ENCODE measurements around the gene CXADR.

The CXADR gene

GRCh38 chr21:17607684-17608083 lies 94.8 kb downstream of the CXADR start:
- H3K36me3 ChIP-seq (ENCODE audit: insufficient read depth, low read length): peaks cover 70% of the 10 kb centered on the region
- H3K27ac ChIP-seq (ENCODE audit: low read depth, low read length): no peak overlapping the region
- WGBS: 100% methylated on average over 2 of the region's 2 CpGs

GRCh38 chr21:17609681-17610080 lies 96.8 kb downstream of the CXADR start:
- 100% methylated on average over 2 of the region's 2 CpGs for WGBS
- Histone ChIP-seq H3K27ac (ENCODE audit: low read depth, low read length) (no peak overlapping the region), H3K4me3 (ENCODE audit: low read length) (no peak overlapping the region), H3K27me3 (ENCODE audit: insufficient read depth, low read length) (peaks cover 9% of the 10 kb centered on the region), H3K36me3 (ENCODE audit: insufficient read depth, low read length) (peaks cover 51% of the 10 kb centered on the region), H3K9me3 (ENCODE audit: insufficient read depth, low read depth, low read length) (no peaks in the 10 kb centered on the region; the same call in 1 of the 2 replicates), H3K9ac (ENCODE audit: low read depth, low read length) (no peak overlapping the region), H3K4me1 (ENCODE audit: insufficient read depth, low read length) (peaks cover 12% of the 10 kb centered on the region; the same call in 1 of the 2 replicates)

More at GRCh38 chr21:17607684-17608083, 94.8 kb downstream of the CXADR start:
- Histone ChIP-seq H3K9ac (ENCODE audit: low read depth, low read length) (no peak overlapping the region), H3K4me1 (ENCODE audit: insufficient read depth, low read length) (peaks cover 12% of the 10 kb centered on the region; the same call in 1 of the 2 replicates), H3K27me3 (ENCODE audit: insufficient read depth, low read length) (no peaks in the 10 kb centered on the region), H3K4me3 (ENCODE audit: low read length) (no peak overlapping the region), H3K9me3 (ENCODE audit: insufficient read depth, low read depth, low read length) (no peaks in the 10 kb centered on the region; the same call in 1 of the 2 replicates)

GRCh38 chr21:17610911-17611310 lies 98.1 kb downstream of the CXADR start:
- Histone ChIP-seq H3K27ac (ENCODE audit: low read depth, low read length) (0 out of 2 replicates have a peak overlapping the region, but pooled peaks have one; percentile 10), H3K4me1 (ENCODE audit: insufficient read depth, low read length) (peaks cover 12% of the 10 kb centered on the region; the same call in 1 of the 2 replicates), H3K4me3 (ENCODE audit: low read length) (peak overlapping the region; percentile 91), H3K27me3 (ENCODE audit: insufficient read depth, low read length) (peaks cover 9% of the 10 kb centered on the region), H3K36me3 (ENCODE audit: insufficient read depth, low read length) (peaks cover 38% of the 10 kb centered on the region), H3K9me3 (ENCODE audit: insufficient read depth, low read depth, low read length) (no peaks in the 10 kb centered on the region; the same call in 1 of the 2 replicates), H3K9ac (ENCODE audit: low read depth, low read length) (peak overlapping the region; percentile 86; the same call in 1 of the 2 replicates)
- WGBS: 49% methylated on average over 8 of the region's 9 CpGs

GRCh38 chr21:17611414-17612022 lies 98.7 kb downstream of the CXADR start:
- Histone ChIP-seq H3K4me3 (ENCODE audit: low read length) (peak overlapping the region; percentile 91), H3K27ac (ENCODE audit: low read depth, low read length) (peak overlapping the region; percentile 44), H3K36me3 (ENCODE audit: insufficient read depth, low read length) (peaks cover 32% of the 10 kb centered on the region), H3K9ac (ENCODE audit: low read depth, low read length) (peak overlapping the region; percentile 86), H3K27me3 (ENCODE audit: insufficient read depth, low read length) (peaks cover 9% of the 10 kb centered on the region), H3K9me3 (ENCODE audit: insufficient read depth, low read depth, low read length) (no peaks in the 10 kb centered on the region; the same call in 1 of the 2 replicates), H3K4me1 (ENCODE audit: insufficient read depth, low read length) (peaks cover 12% of the 10 kb centered on the region; the same call in 1 of the 2 replicates)
- 1% methylated on average over 26 of the region's 26 CpGs for WGBS

GRCh38 chr21:17612023-17612564 lies 99.3 kb downstream of the CXADR start:
- Histone ChIP-seq H3K27me3 (ENCODE audit: insufficient read depth, low read length) (peaks cover 9% of the 10 kb centered on the region), H3K9me3 (ENCODE audit: insufficient read depth, low read depth, low read length) (no peaks in the 10 kb centered on the region; the same call in 1 of the 2 replicates), H3K9ac (ENCODE audit: low read depth, low read length) (peak overlapping the region; percentile 86), H3K4me1 (ENCODE audit: insufficient read depth, low read length) (peaks cover 12% of the 10 kb centered on the region; the same call in 1 of the 2 replicates), H3K27ac (ENCODE audit: low read depth, low read length) (peak overlapping the region; percentile 44), H3K36me3 (ENCODE audit: insufficient read depth, low read length) (peaks cover 26% of the 10 kb centered on the region), H3K4me3 (ENCODE audit: low read length) (peak overlapping the region; percentile 91)
- under 1% methylated on average over 50 of the region's 50 CpGs for WGBS

GRCh38 chr21:17612565-17613241 lies 99.9 kb downstream of the CXADR start, which contains the start of gene BTG3:
BTG3 (minus strand) TSS chr21:17612901; CDS start chr21:17609144, 3,757 bp downstream.
- Histone ChIP-seq H3K36me3 (ENCODE audit: insufficient read depth, low read length) (peaks cover 20% of the 10 kb centered on the region), H3K27ac (ENCODE audit: low read depth, low read length) (peak within 1 kb of the TSS; percentile 44), H3K4me3 (ENCODE audit: low read length) (peak within 1 kb of the TSS; percentile 91), H3K4me1 (ENCODE audit: insufficient read depth, low read length) (peaks cover 12% of the 10 kb centered on the region; the same call in 1 of the 2 replicates), H3K27me3 (ENCODE audit: insufficient read depth, low read length) (peaks cover 9% of the 10 kb centered on the region), H3K9ac (ENCODE audit: low read depth, low read length) (peak within 1 kb of the TSS; percentile 86), H3K9me3 (ENCODE audit: insufficient read depth, low read depth, low read length) (no peaks in the 10 kb centered on the region; the same call in 1 of the 2 replicates)
- under 1% methylated on average over 102 of the region's 102 CpGs for whole genome bisulfite sequencing

GRCh38 chr21:17613242-17613676 lies 100.4 kb downstream of the CXADR start:
- Histone ChIP-seq H3K4me3 (ENCODE audit: low read length) (peak overlapping the region; percentile 91), H3K9me3 (ENCODE audit: insufficient read depth, low read depth, low read length) (no peaks in the 10 kb centered on the region; the same call in 1 of the 2 replicates), H3K27me3 (ENCODE audit: insufficient read depth, low read length) (peaks cover 9% of the 10 kb centered on the region), H3K4me1 (ENCODE audit: insufficient read depth, low read length) (peaks cover 12% of the 10 kb centered on the region; the same call in 1 of the 2 replicates), H3K9ac (ENCODE audit: low read depth, low read length) (peak overlapping the region; percentile 86), H3K27ac (ENCODE audit: low read depth, low read length) (no peak overlapping the region), H3K36me3 (ENCODE audit: insufficient read depth, low read length) (peaks cover 15% of the 10 kb centered on the region)
- 32% methylated on average over 16 of the region's 16 CpGs for WGBS

- Histone ChIP-seq H3K36me3 (ENCODE audit: insufficient read depth, low read length) (no peaks in the 10 kb centered on the region), H3K4me1 (ENCODE audit: insufficient read depth, low read length) (no peaks in the 10 kb centered on the region), H3K9me3 (ENCODE audit: insufficient read depth, low read depth, low read length) (no peaks in the 10 kb centered on the region), H3K9ac (ENCODE audit: low read depth, low read length) (no peak overlapping the region), H3K27me3 (ENCODE audit: insufficient read depth, low read length) (peaks cover 9% of the 10 kb centered on the region), H3K27ac (ENCODE audit: low read depth, low read length) (no peak overlapping the region), H3K4me3 (ENCODE audit: low read length) (no peak overlapping the region)
- 100% methylated on average over 1 of the region's 1 CpG for WGBS
Observed at GRCh38 chr21:17616831-17617230, 104.0 kb downstream of the CXADR start.

GRCh38 chr21:17622018-17622417 lies 109.2 kb downstream of the CXADR start:
- Histone ChIP-seq H3K36me3 (ENCODE audit: insufficient read depth, low read length) (no peaks in the 10 kb centered on the region), H3K9ac (ENCODE audit: low read depth, low read length) (no peak overlapping the region), H3K4me3 (ENCODE audit: low read length) (no peak overlapping the region), H3K27me3 (ENCODE audit: insufficient read depth, low read length) (no peaks in the 10 kb centered on the region), H3K4me1 (ENCODE audit: insufficient read depth, low read length) (peaks cover 8% of the 10 kb centered on the region; the same call in 1 of the 2 replicates), H3K9me3 (ENCODE audit: insufficient read depth, low read depth, low read length) (no peaks in the 10 kb centered on the region), H3K27ac (ENCODE audit: low read depth, low read length) (no peak overlapping the region)
- WGBS: 92% methylated on average over 2 of the region's 2 CpGs

GRCh38 chr21:17631195-17631594 lies 118.4 kb downstream of the CXADR start:
- H3K27ac ChIP-seq (ENCODE audit: low read depth, low read length): no peak overlapping the region
- no peak overlapping the region for H3K9ac ChIP-seq (ENCODE audit: low read depth, low read length)
- no peak overlapping the region for H3K4me3 ChIP-seq (ENCODE audit: low read length)
- H3K4me1 ChIP-seq (ENCODE audit: insufficient read depth, low read length): no peaks in the 10 kb centered on the region
- no peaks in the 10 kb centered on the region for H3K36me3 ChIP-seq (ENCODE audit: insufficient read depth, low read length)
- 94% methylated on average over 4 of the region's 4 CpGs for WGBS
- H3K27me3 ChIP-seq (ENCODE audit: insufficient read depth, low read length): no peaks in the 10 kb centered on the region
- no peaks in the 10 kb centered on the region for H3K9me3 ChIP-seq (ENCODE audit: insufficient read depth, low read depth, low read length)

GRCh38 chr21:17636711-17637110 lies 123.9 kb downstream of the CXADR start:
- H3K27ac ChIP-seq (ENCODE audit: low read depth, low read length): no peak overlapping the region
- 72% methylated on average over 4 of the region's 4 CpGs for WGBS
- no peaks in the 10 kb centered on the region for H3K9me3 ChIP-seq (ENCODE audit: insufficient read depth, low read depth, low read length)
- H3K4me3 ChIP-seq (ENCODE audit: low read length): no peak overlapping the region
- no peak overlapping the region for H3K9ac ChIP-seq (ENCODE audit: low read depth, low read length)
- no peaks in the 10 kb centered on the region for H3K27me3 ChIP-seq (ENCODE audit: insufficient read depth, low read length)
- H3K36me3 ChIP-seq (ENCODE audit: insufficient read depth, low read length): no peaks in the 10 kb centered on the region
- no peaks in the 10 kb centered on the region for H3K4me1 ChIP-seq (ENCODE audit: insufficient read depth, low read length)

All from HUES64 (cell line).